IMR-90 (cell line): ENCODE results near the gene HEY2. TPM values are rescaled to one million over a fixed set of nuclear protein-coding genes. Genes with fewer than 3 reads are reported as not detected.

ENCODE experiments used
- ATAC-seq: fragments of 200-7000 bp; cut with Tn5 transposase; 2 replicates; pipeline ENCODE4 v1.9.1; 2020; ENCODE audit warnings: low read depth, mild to moderate bottlenecking, moderate library complexity
- BruUV-seq: library from RNA; stranded (reverse); fragments of 400-500 nt; replicated peaks from 2 replicates; lab custom pipeline; 2021; lab: Mats Ljungman, UMichigan
- CTCF ChIA-PET: fragments of 300-600 bp; formaldehyde crosslinking; extraction: SDS; loops from one replicate; lab custom pipeline; 2021; ENCODE audit warnings: antibody characterized with exemption; lab: Yijun Ruan, JAX
- POLR2A ChIA-PET: fragments of 300-600 bp; sonication (Branson Sonifier 250); formaldehyde crosslinking; loops from one replicate; lab custom pipeline; 2022; ENCODE audit warnings: antibody characterized with exemption; ENCODE audit not compliant: unreplicated experiment; lab: Charles Lee
- DNase-seq: peaks from one replicate; pipeline ENCODE4 v3.0.0; 2013
- H2AFZ ChIP-seq: replicated peaks from 2 replicates; pipeline ENCODE3; 2013; ENCODE audit warnings: low read length, mild to moderate bottlenecking; ENCODE audit not compliant: poor library complexity
- H2AK5ac ChIP-seq: 2 replicates; pipeline ENCODE4 v1.6.1; 2013; ENCODE audit warnings: low read depth, low read length, inconsistent platforms
- H2AK9ac ChIP-seq: replicated peaks from 2 replicates; pipeline ENCODE3; 2013; ENCODE audit warnings: mild to moderate bottlenecking, low read depth, low read length, moderate library complexity; ENCODE audit not compliant: poor library complexity
- H2BK120ac ChIP-seq: 2 replicates; pipeline ENCODE4 v1.6.1; 2013; ENCODE audit warnings: low read depth, low read length, inconsistent platforms
- H2BK15ac ChIP-seq: 3 replicates; pipeline ENCODE4 v1.6.1; 2013; ENCODE audit warnings: low read depth, low read length, inconsistent platforms
- H2BK20ac ChIP-seq: 2 replicates; pipeline ENCODE4 v1.6.1; 2013; ENCODE audit warnings: low read depth, mild to moderate bottlenecking, inconsistent platforms, low read length, moderate library complexity
- H2BK5ac ChIP-seq: 2 replicates; pipeline ENCODE4 v1.6.1; 2013; ENCODE audit warnings: mild to moderate bottlenecking, low read depth, low read length, inconsistent platforms; ENCODE audit not compliant: poor library complexity, severe bottlenecking
- H3K14ac ChIP-seq: replicated peaks from 2 replicates; pipeline ENCODE4 v1.6.1; 2013; ENCODE audit warnings: low read depth, low read length, inconsistent platforms
- H3K18ac ChIP-seq: 2 replicates; pipeline ENCODE4 v1.6.1; 2013; ENCODE audit warnings: low read depth, low read length, control low read depth
- H3K23ac ChIP-seq: 2 replicates; pipeline ENCODE4 v1.6.1; 2013; ENCODE audit warnings: low read depth, low read length, inconsistent platforms
- H3K27ac ChIP-seq: 2 replicates; pipeline ENCODE4 v1.5.1; 2013; ENCODE audit warnings: mild to moderate bottlenecking, control low read depth, low read length; ENCODE audit not compliant: insufficient read depth
- H3K27me3 ChIP-seq: 2 replicates; pipeline ENCODE4 v1.6.1; 2013; ENCODE audit warnings: low read length; ENCODE audit not compliant: control insufficient read depth, insufficient read depth
- H3K36me3 ChIP-seq: 2 replicates; pipeline ENCODE4 v1.6.1; 2013; ENCODE audit warnings: low read length, mixed read lengths; ENCODE audit not compliant: control insufficient read depth, insufficient read depth
- H3K4ac ChIP-seq: 2 replicates; pipeline ENCODE4 v1.6.1; 2013; ENCODE audit warnings: low read depth, low read length, inconsistent platforms
- H3K4me1 ChIP-seq: 2 replicates; pipeline ENCODE4 v1.6.1; 2013; ENCODE audit warnings: low read length, mixed read lengths; ENCODE audit not compliant: control insufficient read depth, insufficient read depth
- H3K4me2 ChIP-seq: 2 replicates; pipeline ENCODE4 v1.6.1; 2013; ENCODE audit warnings: low read depth, mild to moderate bottlenecking, control low read depth, low read length, moderate library complexity
- H3K4me3 ChIP-seq: 2 replicates; pipeline ENCODE4 v1.5.1; 2013; ENCODE audit warnings: low read depth, mild to moderate bottlenecking, control low read depth, low read length, moderate library complexity; ENCODE audit not compliant: insufficient read depth
- H3K56ac ChIP-seq: 2 replicates; pipeline ENCODE4 v1.6.1; 2013; ENCODE audit warnings: low read length, inconsistent platforms; ENCODE audit not compliant: insufficient read depth; ENCODE audit errors: extremely low read depth
- H3K79me1 ChIP-seq, 2 experiments: 2 replicates each; pipeline ENCODE4 v1.6.1; 2013; ENCODE audit warnings: low read length in 2 of 2, inconsistent platforms in 1 of 2, low read depth in 1 of 2
- H3K9ac ChIP-seq: 2 replicates; pipeline ENCODE4 v1.6.1; 2013; ENCODE audit warnings: low read depth, low read length, control low read depth
- H3K9me1 ChIP-seq: 2 replicates; pipeline ENCODE4 v1.6.1; 2013; ENCODE audit warnings: low read length, inconsistent platforms; ENCODE audit not compliant: insufficient read depth
- H3K9me3 ChIP-seq: 2 replicates; pipeline ENCODE4 v1.6.1; 2013; ENCODE audit warnings: low read length; ENCODE audit not compliant: control insufficient read depth, insufficient read depth
- H4K20me1 ChIP-seq: 2 replicates; pipeline ENCODE4 v1.6.1; 2013; ENCODE audit warnings: low read length, inconsistent platforms; ENCODE audit not compliant: insufficient read depth
- H4K5ac ChIP-seq: 2 replicates; pipeline ENCODE4 v1.6.1; 2013; ENCODE audit warnings: mild to moderate bottlenecking, low read depth, low read length, control low read depth
- H4K8ac ChIP-seq, 2 experiments: 2 replicates each; pipeline ENCODE4 v1.6.1; 2013; ENCODE audit warnings: low read depth in 2 of 2, low read length in 2 of 2, control low read depth in 1 of 2, inconsistent platforms in 1 of 2
- H4K91ac ChIP-seq: 2 replicates; pipeline ENCODE4 v1.6.1; 2013; ENCODE audit warnings: low read depth, low read length, inconsistent platforms; ENCODE audit not compliant: insufficient read depth
- CEBPB ChIP-seq: IDR thresholded peaks from 2 replicates; pipeline ENCODE4 v1.6.1; 2012; ENCODE audit warnings: low read depth, low read length, improper control_type of control experiment
- CHD1 ChIP-seq: IDR thresholded peaks from 2 replicates; pipeline ENCODE4 v1.6.1; 2012; ENCODE audit warnings: low read depth, low read length, improper control_type of control experiment
- CTCF ChIP-seq: conservative IDR thresholded peaks from 2 replicates; pipeline ENCODE4 v1.5.1; 2012; ENCODE audit warnings: mild to moderate bottlenecking, low read depth, low read length, improper control_type of control experiment
- ELK1 ChIP-seq: fragments of 150-350 bp; IDR thresholded peaks from 2 replicates; pipeline ENCODE4 v1.6.1; 2016; ENCODE audit warnings: low read depth, mild to moderate bottlenecking, low read length, moderate library complexity, borderline replicate concordance
- FOS ChIP-seq: fragments of 150-350 bp; IDR thresholded peaks from 2 replicates; pipeline ENCODE4 v1.6.1; 2016; ENCODE audit warnings: low read depth, low read length
- MAFK ChIP-seq: IDR thresholded peaks from 2 replicates; pipeline ENCODE4 v1.6.1; 2012; ENCODE audit warnings: low read depth, low read length, improper control_type of control experiment
- MXI1 ChIP-seq: IDR thresholded peaks from 2 replicates; pipeline ENCODE4 v1.6.1; 2012; ENCODE audit warnings: low read depth, mild to moderate bottlenecking, low read length, moderate library complexity, borderline replicate concordance
- NFE2L2 ChIP-seq: fragments of 150-350 bp; IDR thresholded peaks from 2 replicates; pipeline ENCODE4 v1.6.1; 2016; ENCODE audit warnings: low read depth, mild to moderate bottlenecking, low read length
- POLR2A ChIP-seq: IDR thresholded peaks from 2 replicates; pipeline ENCODE4 v1.6.1; 2012; ENCODE audit warnings: mild to moderate bottlenecking, low read depth, low read length
- RAD21 ChIP-seq: IDR thresholded peaks from 2 replicates; pipeline ENCODE4 v1.6.1; 2012; ENCODE audit warnings: low read length, improper control_type of control experiment
- RCOR1 ChIP-seq: IDR thresholded peaks from 2 replicates; pipeline ENCODE4 v1.6.1; 2012; ENCODE audit warnings: mild to moderate bottlenecking, low read length, improper control_type of control experiment; ENCODE audit not compliant: insufficient replicate concordance
- SMC3 ChIP-seq: fragments of 150-350 bp; IDR thresholded peaks from 2 replicates; pipeline ENCODE4 v1.6.1; 2016; ENCODE audit warnings: low read depth, mild to moderate bottlenecking, antibody characterized with exemption, low read length, moderate library complexity
- USF2 ChIP-seq: fragments of 150-350 bp; IDR thresholded peaks from 2 replicates; pipeline ENCODE4 v1.6.1; 2017; ENCODE audit warnings: mild to moderate bottlenecking, antibody characterized with exemption, low read length, low read depth
- WGBS, 2 experiments: methylation state at CpG; one replicate each; pipeline versions ENCODE4 v1.1.5 to v1.1.7; 2013; ENCODE audit warnings: missing lambda C conversion rate in 2 of 2; ENCODE audit not compliant: insufficient read length in 1 of 2; ENCODE audit errors: extremely low coverage in 2 of 2; 5-methylcytosine and 5-hydroxymethylcytosine counted together
- dilution Hi-C: fragments of 300-500 bp; cut with HindIII; formaldehyde crosslinking; loops from one replicate; pipeline ENCODE4 v1.14.3; 2018; ENCODE audit warnings: low sequenced_read_pairs; ENCODE audit not compliant: unreplicated experiment
- in situ Hi-C: fragments of 300-500 bp; cut with MboI; formaldehyde crosslinking; loops from 3 replicates; pipeline ENCODE4 v1.14.3; 2019; ENCODE audit warnings: low sequenced_read_pairs, inconsistent platforms, mixed read lengths
- intact Hi-C: fragments of 100-400 bp; cut with micrococcal nuclease; formaldehyde crosslinking; loops from 2 replicates; pipeline ENCODE4 v1.10.0; 2022
- polyA plus RNA-seq, 3 experiments: library from polyadenylated mRNA; depleted of rRNA; stranded (reverse); fragments of >200 nt; gene quantifications; 2 replicates each; pipeline ENCODE4 v1.2.3, GENCODE V29; 2012; ENCODE audit warnings: low replicate concordance in 1 of 3
- total RNA-seq: library from RNA; depleted of rRNA; stranded (reverse); fragments of >200 nt; gene quantifications from 2 replicates; pipeline ENCODE4 v1.2.3, GENCODE V29; 2012

The HEY2 gene
- total and polyA plus RNA-seq, 2 of the 4 experiments (the other 2 are of a cell fraction): not detected

- no peaks in the 10 kb centered on the region for H4K20me1 ChIP-seq
- H3K9me1 ChIP-seq: no peaks in the 10 kb centered on the region
- H2BK20ac ChIP-seq: no peak overlapping the region
- H3K27ac ChIP-seq: no peak overlapping the region
- no peak overlapping the region for H3K4me2 ChIP-seq
- BruUV-seq: no TSS peak
- no peak overlapping the region for H4K8ac ChIP-seq
- H3K27me3 ChIP-seq: peaks cover 8% of the 10 kb centered on the region
- WGBS, 2 experiments: no CpG with 5 or more reads among the region's 3 CpGs
- H3K9me3 ChIP-seq: no peaks in the 10 kb centered on the region
- no peak overlapping the region for H2AK9ac ChIP-seq
- H2BK5ac ChIP-seq: no peak overlapping the region
- ATAC-seq: no peak
- no peak overlapping the region for H2AK5ac ChIP-seq
- H3K4me3 ChIP-seq: no peak overlapping the region
- no peak for DNase-seq
- H3K56ac ChIP-seq: no peak overlapping the region
- H3K4me1 ChIP-seq: no peaks in the 10 kb centered on the region
- ChIA-PET CTCF (no interaction called here), POLR2A (no interaction called here)
- intact Hi-C loops: no loop called here
- H2AFZ ChIP-seq: no peak overlapping the region
- H4K91ac ChIP-seq: no peak overlapping the region
- H3K9ac ChIP-seq: no peak overlapping the region
- no peak overlapping the region for H3K14ac ChIP-seq
- no peak overlapping the region for H3K4ac ChIP-seq
- dilution Hi-C loops: no loop called here
- in situ Hi-C loops: no loop called here
- H3K18ac ChIP-seq: no peak overlapping the region
- no peaks in the 10 kb centered on the region for H3K36me3 ChIP-seq
- no peak for TF ChIP-seq SMC3
- no peak for TF ChIP-seq NFE2L2
- TF ChIP-seq RAD21: no peak
- no peak for TF ChIP-seq MAFK
- no peak for TF ChIP-seq RCOR1
- TF ChIP-seq POLR2A: no peak
- no peak for TF ChIP-seq FOS
- TF ChIP-seq CHD1: no peak
- TF ChIP-seq ELK1: no peak
- TF ChIP-seq USF2: no peak
- TF ChIP-seq CTCF: no peak
- TF ChIP-seq MXI1: no peak
- no peak for TF ChIP-seq CEBPB
- no peak overlapping the region for H2BK15ac ChIP-seq
- no peaks in the 10 kb centered on the region for H3K79me1 ChIP-seq
- no peak overlapping the region for H3K23ac ChIP-seq
- H4K5ac ChIP-seq: no peak overlapping the region
- no peak overlapping the region for H2BK120ac ChIP-seq
Measured at GRCh38 chr6:125733516-125734300, 15.7 kb upstream of the HEY2 start.
